GM12892 (cell line): ENCODE measurements around the gene RANBP1.

Experiments used
- DNase-seq: peaks from one replicate; pipeline ENCODE4 v3.0.0; 2011; ENCODE audit not compliant: insufficient read length
- FAIRE-seq: peaks from 2 replicates; lab custom pipeline; 2011; peaks lifted over from hg19 to GRCh38; lab: Jason Lieb, UNC
- POLR2A ChIP-seq: IDR thresholded peaks from 2 replicates; pipeline ENCODE4 v1.6.1; 2011; ENCODE audit warnings: low read depth, low read length, control low read depth
- POLR2AphosphoS5 ChIP-seq: IDR thresholded peaks from 2 replicates; pipeline ENCODE4 v1.6.1; 2011; ENCODE audit warnings: low read depth, low read length, control low read depth
- TAF1 ChIP-seq: IDR thresholded peaks from 2 replicates; pipeline ENCODE4 v1.6.1; 2011; ENCODE audit warnings: low read depth, mild to moderate bottlenecking, control low read depth, low read length, borderline replicate concordance

Gene RANBP1

GRCh38 chr22:20146777-20147176 lies 30.9 kb downstream of the RANBP1 start:
- no peak for TF ChIP-seq POLR2A
- no peak for TF ChIP-seq POLR2AphosphoS5
- no peak for TF ChIP-seq TAF1
- DNase-seq: peak; percentile 56
- FAIRE-seq: peak; percentile 21

GRCh38 chr22:20147237-20147988 lies 31.5 kb downstream of the RANBP1 start:
- FAIRE-seq (no peak), DNase-seq (no peak)
- TF ChIP-seq POLR2A: no peak
- TF ChIP-seq POLR2AphosphoS5: no peak
- TF ChIP-seq TAF1: no peak

- DNase-seq (no peak), FAIRE-seq (no peak)
- TF ChIP-seq POLR2A (no peak), POLR2AphosphoS5 (no peak), TAF1 (no peak)
Observed at GRCh38 chr22:20148414-20148813, 32.5 kb downstream of the RANBP1 start.

- FAIRE-seq: no peak
- TF ChIP-seq POLR2AphosphoS5 (no peak), TAF1 (no peak), POLR2A (no peak)
- no peak for DNase-seq
Observed at GRCh38 chr22:20149257-20150250, 33.6 kb downstream of the RANBP1 start.

- no peak for DNase-seq
- TF ChIP-seq POLR2A (no peak), POLR2AphosphoS5 (no peak), TAF1 (no peak)
- FAIRE-seq: no peak
Observed at GRCh38 chr22:20150381-20151275, 34.7 kb downstream of the RANBP1 start, which contains the start of gene CCDC188. CCDC188 (minus strand) TSS chr22:20151055; CDS start chr22:20150986, 69 bp downstream.

- TF ChIP-seq POLR2AphosphoS5 (no peak), POLR2A (no peak), TAF1 (no peak)
- no peak for DNase-seq
- no peak for FAIRE-seq
Observed at GRCh38 chr22:20151276-20151588, 35.3 kb downstream of the RANBP1 start.

GRCh38 chr22:20152464-20152890 lies 36.6 kb downstream of the RANBP1 start:
- TF ChIP-seq POLR2A: no peak
- TF ChIP-seq POLR2AphosphoS5: no peak
- TF ChIP-seq TAF1: no peak
- DNase-seq (no peak), FAIRE-seq (no peak)

- FAIRE-seq: no peak
- no peak for DNase-seq
- TF ChIP-seq TAF1 (no peak), POLR2AphosphoS5 (no peak), POLR2A (no peak)
Observed at GRCh38 chr22:20153945-20154344, 38.0 kb downstream of the RANBP1 start.

- no peak for DNase-seq
- no peak for FAIRE-seq
- no peak for TF ChIP-seq POLR2A
- no peak for TF ChIP-seq TAF1
- TF ChIP-seq POLR2AphosphoS5: no peak
Observed at GRCh38 chr22:20154602-20155187, 38.8 kb downstream of the RANBP1 start.

- DNase-seq (no peak), FAIRE-seq (no peak)
- TF ChIP-seq POLR2A (no peak), TAF1 (no peak), POLR2AphosphoS5 (no peak)
Observed at GRCh38 chr22:20155330-20156041, 39.6 kb downstream of the RANBP1 start.
